HepG2 (cell line): Measurements from ENCODE around the gene SLAMF8. TPM values are rescaled to one million over a fixed set of nuclear protein-coding genes. Genes with fewer than 3 reads are reported as not detected.

ENCODE experiments used
- FLYWCH1 ChIP-seq: sonication (generic); formaldehyde crosslinking; IDR thresholded peaks from 2 replicates; pipeline ENCODE4 v1.8.1; 2023; ENCODE audit warnings: mild to moderate bottlenecking, missing genetic modification reagents
- IKZF4 ChIP-seq: sonication (generic); formaldehyde crosslinking; IDR thresholded peaks from 2 replicates; pipeline ENCODE4 v1.5.1; 2020; ENCODE audit warnings: borderline replicate concordance, mild to moderate bottlenecking, low read depth, missing genetic modification reagents; ENCODE audit errors: not compliant biosample characterization
- MAZ ChIP-seq, 2 experiments: sonication (generic) in 1 of 2; formaldehyde crosslinking in 1 of 2; IDR thresholded peaks; 2 replicates each; pipeline versions ENCODE4 v1.5.0 to v1.6.1; 2012 to 2020; ENCODE audit warnings: low read depth in 2 of 2, mild to moderate bottlenecking in 2 of 2, borderline replicate concordance in 1 of 2, improper control_type of control experiment in 1 of 2, low read length in 1 of 2, missing genetic modification reagents in 1 of 2, moderate library complexity in 1 of 2
- MYPOP ChIP-seq: sonication (generic); formaldehyde crosslinking; IDR thresholded peaks from 2 replicates; pipeline ENCODE4 v1.8.1; 2023; ENCODE audit warnings: mild to moderate bottlenecking, moderate library complexity, missing genetic modification reagents
- RBAK ChIP-seq: sonication (generic); formaldehyde crosslinking; IDR thresholded peaks from 2 replicates; pipeline ENCODE4 v1.5.1; 2020; ENCODE audit warnings: mild to moderate bottlenecking, missing genetic modification reagents
- REST ChIP-seq, 2 experiments: IDR thresholded peaks; 2 replicates each; pipeline ENCODE4 v1.6.1; 2011 to 2012; ENCODE audit warnings: low read length in 2 of 2, borderline replicate concordance in 1 of 2, low read depth in 1 of 2, mild to moderate bottlenecking in 1 of 2, moderate library complexity in 1 of 2
- ZNF260 ChIP-seq: sonication (generic); formaldehyde crosslinking; IDR thresholded peaks from 2 replicates; pipeline ENCODE4 v1.4.0; 2020; ENCODE audit warnings: missing genetic modification reagents, low read depth, mild to moderate bottlenecking, borderline replicate concordance
- ZNF512 ChIP-seq: sonication (generic); formaldehyde crosslinking; IDR thresholded peaks from 2 replicates; pipeline ENCODE4 v1.4.0; 2020; ENCODE audit warnings: mild to moderate bottlenecking, missing genetic modification reagents
- ZNF678 ChIP-seq: sonication (generic); formaldehyde crosslinking; IDR thresholded peaks from 2 replicates; pipeline ENCODE4 v1.4.0; 2020; ENCODE audit warnings: mild to moderate bottlenecking, missing genetic modification reagents
- polyA plus RNA-seq, 8 experiments: library from polyadenylated mRNA; depleted of rRNA in 3 of 8; stranded (reverse) in 7 of 8; unstranded in 1 of 8; fragments of >200 nt; fragmentation: Illumina TruSeq in 4 of 8; extraction: Trizol in 4 of 8; gene quantifications; 2 replicates each; pipeline versions ENCODE4 v1.2.1 to v1.2.3, GENCODE V29; 2011 to 2016; ENCODE audit warnings: low read depth in 4 of 8, missing spikeins in 1 of 8, mixed read lengths in 1 of 8; ENCODE audit not compliant: insufficient read depth in 1 of 8
- total RNA-seq, 5 experiments: library from RNA; depleted of rRNA; stranded (reverse); fragments of >200 nt; fragmentation: Illumina TruSeq; extraction: Trizol; gene quantifications; 2 replicates each; pipeline ENCODE4 v1.2.3, GENCODE V29; 2016; ENCODE audit warnings: low read depth in 1 of 5

Gene SLAMF8
- total and polyA plus RNA-seq, 2 of the 13 experiments (the other 11 are each of a cell fraction or from before 2014, with no cell fraction given): not detected

DNA sequence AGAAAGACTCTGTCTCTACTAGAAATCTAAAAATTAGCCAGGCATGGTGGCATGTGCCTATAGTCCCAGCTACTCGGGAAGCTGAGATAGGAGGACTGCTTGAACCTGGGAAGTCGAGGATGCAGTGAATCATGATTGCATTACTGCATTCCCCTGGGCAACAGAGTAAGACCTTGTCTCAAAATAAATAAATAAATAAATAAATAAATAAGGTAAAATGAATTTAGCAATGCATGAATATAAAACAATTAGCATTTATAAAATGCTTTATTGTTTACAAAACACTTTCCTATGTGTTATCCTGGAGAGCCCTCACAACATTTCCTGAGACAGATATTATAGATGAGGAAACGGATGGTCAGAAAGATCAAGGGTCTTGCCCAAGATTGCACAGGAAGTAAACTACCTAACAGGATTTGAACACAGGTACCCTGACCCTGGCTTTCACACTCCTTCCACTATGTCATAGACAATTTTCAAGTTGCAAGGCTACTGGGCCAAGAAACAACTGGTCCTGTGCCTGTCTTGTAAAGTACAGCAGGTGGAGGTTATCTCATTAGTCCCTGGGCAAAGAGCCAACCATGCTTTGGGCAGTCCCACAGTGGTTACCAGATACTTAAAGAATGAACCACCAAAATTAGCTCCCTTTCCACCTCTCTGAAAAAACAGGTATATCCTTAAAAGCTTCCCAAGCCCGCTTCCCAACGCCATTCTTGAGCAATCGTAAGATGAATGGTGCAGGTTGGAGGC, 51.2 kb downstream of the SLAMF8 start (continued):
- TF ChIP-seq REST (IDR thresholded peaks at IDR 0.05; ENCODE audit: borderline replicate concordance in 1 of 2, low read depth in 1 of 2, low read length in 2 of 2) (no peak), ZNF678 (CRISPR knock-in tag) (no peak), ZNF512 (CRISPR knock-in tag) (no peak), FLYWCH1 (no peak), ZNF260 (CRISPR knock-in tag) (no peak), MAZ (IDR thresholded peaks at IDR 0.05; ENCODE audit: borderline replicate concordance, low read depth, low read length) (no peak), MAZ (CRISPR knock-in tag; IDR thresholded peaks at IDR 0.05; ENCODE audit: low read depth) (no peak), IKZF4 (CRISPR knock-in tag) (no peak), MYPOP (no peak), RBAK (CRISPR knock-in tag) (no peak)
